Kidney epithelial cell (primary cell): ENCODE data around the gene NPLOC4. TPM values are rescaled to one million over a fixed set of nuclear protein-coding genes. Genes with fewer than 3 reads are reported as not detected.

Source experiments
- DNase-seq: peaks from one replicate; pipeline ENCODE4 v3.0.0-alpha.2; 2010; ENCODE audit warnings: low read depth
- H3K27me3 ChIP-seq: 2 replicates; pipeline ENCODE4 v1.6.0; 2011; ENCODE audit warnings: low read length; ENCODE audit not compliant: control insufficient read depth, insufficient read depth
- H3K36me3 ChIP-seq: 2 replicates; pipeline ENCODE4 v1.5.1; 2011; ENCODE audit warnings: low read length; ENCODE audit not compliant: control insufficient read depth, insufficient read depth
- H3K4me3 ChIP-seq: 2 replicates; pipeline ENCODE4 v1.5.1; 2011; ENCODE audit warnings: low read depth, mild to moderate bottlenecking, control low read depth, low read length
- CTCF ChIP-seq: IDR thresholded peaks from 2 replicates; pipeline ENCODE4 v1.5.1; 2011; ENCODE audit warnings: mild to moderate bottlenecking, moderate library complexity, low read length, control low read depth, inconsistent platforms; ENCODE audit not compliant: insufficient read depth, poor library complexity, severe bottlenecking
- total RNA-seq: library from RNA; depleted of rRNA; stranded (reverse); fragments of >200 nt; gene quantifications from 2 replicates; pipeline ENCODE4 v1.2.3, GENCODE V29; 2015

NPLOC4 gene
- total RNA-seq, 1 donor from 2014 or later, result 61.4 TPM

DNA sequence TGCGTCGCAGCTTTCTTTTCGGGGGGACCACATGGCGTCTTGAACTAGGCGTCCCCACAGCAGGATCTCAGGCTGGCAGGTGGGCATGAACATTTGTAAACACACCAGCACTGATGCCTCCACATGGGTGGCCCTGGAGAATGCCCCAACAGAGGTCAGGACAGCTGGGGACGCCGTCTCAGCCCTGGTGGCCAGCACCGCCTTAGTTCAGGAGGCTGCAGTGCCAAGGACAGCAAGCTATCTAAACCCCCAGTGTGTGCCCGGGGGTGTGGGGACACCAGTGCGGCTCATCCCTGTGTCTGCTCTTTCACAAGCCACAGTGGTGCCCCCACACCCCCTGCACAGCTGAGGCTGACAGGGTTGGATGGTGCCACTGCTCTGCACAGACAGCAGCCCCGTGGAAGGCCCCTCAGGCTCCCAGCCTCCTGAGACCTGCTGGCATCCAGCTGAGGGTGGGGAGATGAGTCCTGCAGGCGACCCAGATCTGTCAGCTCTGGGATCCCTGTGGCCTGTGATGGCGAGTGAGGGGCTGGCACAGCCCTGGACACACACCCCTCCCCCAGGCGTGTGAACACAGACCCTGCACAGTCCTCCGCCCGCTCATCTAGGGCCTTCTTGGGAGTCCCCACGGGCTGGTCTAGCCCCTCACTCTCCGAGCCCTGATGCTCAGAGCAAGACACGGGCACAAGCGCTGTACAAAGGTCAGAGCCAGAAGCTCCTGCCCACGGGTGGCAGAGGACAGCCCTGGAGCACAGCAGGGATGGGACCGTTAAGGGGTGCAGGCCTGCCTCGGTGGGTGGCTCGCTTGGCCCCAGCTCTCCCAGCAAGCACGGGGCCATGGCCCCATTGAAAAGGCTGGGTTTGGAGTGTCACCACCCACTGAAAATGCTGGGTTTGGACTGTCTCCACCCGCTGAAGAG lies 98.0 kb downstream of the NPLOC4 start:
- Histone ChIP-seq H3K36me3 (peaks cover 1% of the 10 kb centered on the region), H3K27me3 (peaks cover 29% of the 10 kb centered on the region), H3K4me3 (no peak overlapping the region)
- no peak for TF ChIP-seq CTCF
- no peak for DNase-seq

DNA sequence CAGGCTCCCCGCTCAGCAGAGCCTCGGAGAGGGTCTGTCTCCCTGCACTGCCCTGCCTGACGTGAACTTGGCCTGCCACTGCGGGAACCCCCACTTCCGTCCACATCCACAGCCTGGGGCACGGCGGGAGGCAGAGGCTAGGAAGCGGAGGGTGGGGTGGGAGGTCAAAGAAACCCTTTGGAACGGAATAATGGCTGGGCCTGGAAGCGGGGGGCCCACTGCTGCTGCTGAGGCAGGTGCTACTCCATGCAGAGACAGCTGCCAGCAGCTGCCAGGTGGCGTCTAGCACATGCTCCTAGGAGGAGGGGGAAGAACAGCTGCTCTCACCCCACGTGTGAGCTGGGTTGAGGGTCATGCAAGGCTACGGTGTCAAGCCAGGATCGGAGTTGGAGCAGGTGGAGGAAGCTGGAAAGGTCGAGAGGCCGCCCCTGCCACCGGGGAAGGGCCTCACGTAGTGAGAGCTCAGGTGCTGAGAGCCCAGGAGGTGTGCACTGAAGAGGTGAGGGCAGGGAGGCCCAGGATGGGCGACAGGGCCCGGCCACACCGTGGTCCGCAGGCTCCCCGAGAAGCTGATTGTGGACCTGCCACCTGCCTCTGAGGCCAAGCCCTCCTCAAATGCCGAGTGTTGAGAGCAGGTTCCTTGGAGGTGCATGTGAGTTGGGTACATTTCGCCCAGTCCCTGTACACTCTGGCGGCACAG lies 98.9 kb downstream of the NPLOC4 start:
- no peak for TF ChIP-seq CTCF
- no peak for DNase-seq
- H3K27me3 ChIP-seq, result peaks cover 35% of the 10 kb centered on the region
- no peak overlapping the region for H3K4me3 ChIP-seq
- peaks cover 1% of the 10 kb centered on the region for H3K36me3 ChIP-seq

DNA sequence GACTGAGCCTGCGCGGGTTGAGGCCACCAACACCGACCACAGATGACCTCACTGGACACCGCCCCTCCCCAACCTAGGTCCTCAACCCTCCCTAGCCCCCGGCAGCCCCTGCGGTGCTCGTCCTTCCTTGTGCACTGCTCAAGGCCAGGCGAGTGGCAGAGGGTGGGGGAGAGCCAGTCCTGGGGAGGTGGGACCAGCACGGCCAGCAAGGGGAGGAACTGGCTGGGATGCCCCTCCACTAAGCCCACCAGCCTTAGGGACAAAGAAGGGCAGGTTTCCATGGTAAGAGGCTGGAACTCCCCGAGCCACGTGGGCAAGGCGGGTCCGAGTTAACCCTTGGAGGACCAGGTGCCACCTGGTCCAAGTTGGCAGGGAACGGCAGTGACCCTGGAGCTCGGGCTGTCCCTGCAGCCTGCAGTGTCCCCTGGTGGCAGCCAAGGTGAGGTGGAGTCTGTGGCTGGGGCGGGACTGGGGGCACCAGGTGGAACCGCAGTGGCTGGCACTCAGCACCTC lies 99.5 kb downstream of the NPLOC4 start:
- Histone ChIP-seq H3K27me3 (peaks cover 37% of the 10 kb centered on the region), H3K36me3 (peaks cover 1% of the 10 kb centered on the region), H3K4me3 (no peak overlapping the region)
- peak; percentile 74 for TF ChIP-seq CTCF
- DNase-seq, result no peak

GRCh38 chr17:81536299-81537290 lies 100.3 kb downstream of the NPLOC4 start:
- no peak for TF ChIP-seq CTCF
- no peak for DNase-seq
- H3K4me3 ChIP-seq, result no peak overlapping the region
- peaks cover 37% of the 10 kb centered on the region for H3K27me3 ChIP-seq
- peaks cover 1% of the 10 kb centered on the region for H3K36me3 ChIP-seq

DNA sequence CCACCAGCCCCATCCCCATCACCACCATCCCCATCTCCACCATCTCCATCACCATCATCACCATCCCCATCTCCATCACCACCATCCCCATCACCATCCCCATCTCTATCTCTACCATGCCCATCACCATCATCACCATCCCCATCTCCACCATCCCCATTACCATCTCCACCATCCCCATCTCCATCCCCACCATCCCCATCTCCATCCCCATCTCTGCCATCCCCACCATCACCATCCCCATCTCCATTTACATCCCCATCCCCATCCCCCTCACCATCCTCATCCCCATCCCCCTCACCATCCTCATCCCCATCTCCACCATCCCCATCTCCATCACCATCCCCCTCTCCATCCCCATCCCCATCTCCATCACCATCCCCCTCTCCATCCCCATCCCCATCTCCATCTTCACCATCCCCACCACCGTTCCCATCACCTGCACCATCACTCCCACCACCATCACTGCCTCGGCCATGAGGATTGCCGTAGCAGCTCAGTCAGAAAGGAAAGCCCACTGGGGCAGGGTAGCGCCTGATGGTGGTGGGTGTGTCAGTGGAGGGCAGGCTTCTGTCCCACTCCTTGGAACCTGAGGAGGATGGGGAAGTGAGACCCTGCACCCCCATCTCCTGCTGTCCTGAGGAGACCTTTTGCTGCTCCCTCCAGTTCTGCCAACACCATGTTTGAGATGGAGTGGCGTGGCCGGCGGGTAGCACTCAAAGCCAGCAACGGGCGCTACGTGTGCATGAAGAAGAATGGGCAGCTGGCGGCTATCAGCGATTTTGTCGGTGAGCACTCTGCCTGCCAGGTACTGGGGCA lies 101.2 kb downstream of the NPLOC4 start:
- DNase-seq, result no peak
- Histone ChIP-seq H3K27me3 (peaks cover 37% of the 10 kb centered on the region), H3K36me3 (no peaks in the 10 kb centered on the region), H3K4me3 (no peak overlapping the region)
- TF ChIP-seq CTCF, result no peak
